ENCODE measurements around the gene SPHKAP. TPM values are rescaled to one million over a fixed set of nuclear protein-coding genes. Genes with fewer than 3 reads are reported as not detected.

SPHKAP gene
- total RNA-seq, 6 donors from 2014 or later: not detected

DNA sequence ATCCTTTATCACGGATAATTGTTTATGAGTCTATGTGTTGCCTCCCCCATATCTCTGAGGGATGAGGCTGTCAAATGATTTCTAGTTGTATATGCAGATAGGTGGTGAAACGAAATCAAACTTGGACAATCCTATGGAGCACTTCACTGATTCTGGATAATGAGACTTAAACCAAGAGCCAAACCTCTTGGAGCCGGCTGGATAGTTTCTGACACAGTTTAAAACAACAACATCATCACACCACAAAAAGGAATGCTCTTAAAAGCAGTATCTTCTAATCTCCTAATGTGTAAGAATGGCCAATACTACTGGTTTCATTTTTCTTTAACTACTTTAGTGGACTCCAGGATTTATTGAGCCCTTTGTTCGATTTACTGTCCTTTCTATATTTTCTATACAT, 36.5 kb downstream of the SPHKAP start:
- 36 to 61% methylated on average over 4 of the region's 4 CpGs for WGBS, 2 donors
- no peaks in the 10 kb centered on the region for H3K36me3 ChIP-seq
- H3K9me3 ChIP-seq: no peaks in the 10 kb centered on the region
- H3K4me3 ChIP-seq: no peak overlapping the region
- ATAC-seq (ENCODE audit: low FRiP score in 2 of 2): no peak
- no peaks in the 10 kb centered on the region for H3K27me3 ChIP-seq
- TF ChIP-seq EP300 (IDR thresholded peaks at IDR 0.05) (no peak), POLR2AphosphoS5 (IDR thresholded peaks at IDR 0.05) (no peak), POLR2A (IDR thresholded peaks at IDR 0.05) (no peak)
- TF ChIP-seq, protein P1, sequence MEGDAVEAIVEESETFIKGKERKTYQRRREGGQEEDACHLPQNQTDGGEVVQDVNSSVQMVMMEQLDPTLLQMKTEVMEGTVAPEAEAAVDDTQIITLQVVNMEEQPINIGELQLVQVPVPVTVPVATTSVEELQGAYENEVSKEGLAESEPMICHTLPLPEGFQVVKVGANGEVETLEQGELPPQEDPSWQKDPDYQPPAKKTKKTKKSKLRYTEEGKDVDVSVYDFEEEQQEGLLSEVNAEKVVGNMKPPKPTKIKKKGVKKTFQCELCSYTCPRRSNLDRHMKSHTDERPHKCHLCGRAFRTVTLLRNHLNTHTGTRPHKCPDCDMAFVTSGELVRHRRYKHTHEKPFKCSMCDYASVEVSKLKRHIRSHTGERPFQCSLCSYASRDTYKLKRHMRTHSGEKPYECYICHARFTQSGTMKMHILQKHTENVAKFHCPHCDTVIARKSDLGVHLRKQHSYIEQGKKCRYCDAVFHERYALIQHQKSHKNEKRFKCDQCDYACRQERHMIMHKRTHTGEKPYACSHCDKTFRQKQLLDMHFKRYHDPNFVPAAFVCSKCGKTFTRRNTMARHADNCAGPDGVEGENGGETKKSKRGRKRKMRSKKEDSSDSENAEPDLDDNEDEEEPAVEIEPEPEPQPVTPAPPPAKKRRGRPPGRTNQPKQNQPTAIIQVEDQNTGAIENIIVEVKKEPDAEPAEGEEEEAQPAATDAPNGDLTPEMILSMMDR (IDR thresholded peaks at IDR 0.05): no peak
- H3K27ac ChIP-seq: no peak overlapping the region
- H3K4me1 ChIP-seq: no peaks in the 10 kb centered on the region
- no peak for DNase-seq

DNA sequence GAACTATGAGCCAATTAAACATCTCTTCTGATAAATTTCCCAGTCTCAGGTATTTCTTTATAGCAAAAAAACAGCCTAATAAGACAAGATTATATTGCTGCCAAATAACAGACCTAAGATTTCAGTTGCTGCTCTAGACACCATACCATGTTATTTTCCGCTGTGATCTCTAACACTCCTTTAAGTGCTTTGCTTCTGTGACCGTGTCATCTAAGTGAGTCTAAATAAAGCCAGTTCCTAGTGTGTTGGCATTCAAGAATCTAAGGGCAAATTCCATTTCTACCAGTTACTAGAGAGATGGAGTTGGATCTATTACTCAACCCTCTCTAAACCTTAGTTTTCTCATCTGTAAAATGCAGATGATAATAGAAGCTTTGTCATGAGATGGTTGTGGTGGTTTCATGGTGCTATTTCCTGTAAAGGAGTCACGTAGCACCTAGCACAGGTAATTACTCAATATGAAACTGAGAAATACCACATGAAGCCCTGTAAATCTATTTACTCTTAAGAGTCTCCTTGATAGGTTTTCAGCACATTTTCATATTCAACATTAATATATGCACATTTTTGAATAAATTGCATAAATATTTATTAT, 40.5 kb downstream of the SPHKAP start:
- Histone ChIP-seq H3K36me3 (no peaks in the 10 kb centered on the region), H3K4me1 (no peaks in the 10 kb centered on the region), H3K4me3 (no peak overlapping the region), H3K27me3 (no peaks in the 10 kb centered on the region), H3K27ac (no peak overlapping the region), H3K9me3 (no peaks in the 10 kb centered on the region)
- 59 to 61% methylated on average over 3 of the region's 3 CpGs for WGBS, 2 donors
- no peak for ATAC-seq (ENCODE audit: low FRiP score in 2 of 2)
- TF ChIP-seq POLR2AphosphoS5 (IDR thresholded peaks at IDR 0.05): no peak
- TF ChIP-seq EP300 (IDR thresholded peaks at IDR 0.05): no peak
- no peak for DNase-seq

DNA sequence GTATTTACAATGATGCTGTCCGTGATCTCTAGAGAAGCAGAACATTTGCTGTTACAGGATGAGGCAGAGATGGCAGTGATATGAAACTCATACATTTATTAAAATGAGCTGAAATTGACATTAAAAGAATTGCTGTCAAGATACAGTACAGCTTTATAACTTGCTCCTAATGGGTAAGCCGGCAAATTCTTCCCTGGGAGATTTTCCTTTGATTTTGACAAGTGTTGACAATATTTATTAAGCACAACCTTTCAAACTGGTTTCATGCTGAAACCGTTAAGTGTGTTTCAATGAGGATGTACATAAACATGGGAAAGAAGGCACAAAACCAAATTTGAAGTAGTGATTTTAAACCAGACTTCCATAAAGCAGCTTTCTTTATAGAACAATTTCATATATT, 45.5 kb downstream of the SPHKAP start:
- Histone ChIP-seq H3K9me3 (no peaks in the 10 kb centered on the region), H3K27me3 (no peaks in the 10 kb centered on the region), H3K27ac (no peak overlapping the region), H3K4me1 (no peaks in the 10 kb centered on the region), H3K4me3 (no peak overlapping the region), H3K36me3 (no peaks in the 10 kb centered on the region)
- ATAC-seq (ENCODE audit: low FRiP score in 2 of 2) (no peak), DNase-seq (no peak)
- WGBS, 2 donors: 50 to 58% methylated on average over 3 of the region's 3 CpGs
- TF ChIP-seq EP300 (IDR thresholded peaks at IDR 0.05) (no peak), POLR2AphosphoS5 (IDR thresholded peaks at IDR 0.05) (no peak), POLR2A (IDR thresholded peaks at IDR 0.05) (no peak)
- TF ChIP-seq, protein P1 (IDR thresholded peaks at IDR 0.05): no peak

DNA sequence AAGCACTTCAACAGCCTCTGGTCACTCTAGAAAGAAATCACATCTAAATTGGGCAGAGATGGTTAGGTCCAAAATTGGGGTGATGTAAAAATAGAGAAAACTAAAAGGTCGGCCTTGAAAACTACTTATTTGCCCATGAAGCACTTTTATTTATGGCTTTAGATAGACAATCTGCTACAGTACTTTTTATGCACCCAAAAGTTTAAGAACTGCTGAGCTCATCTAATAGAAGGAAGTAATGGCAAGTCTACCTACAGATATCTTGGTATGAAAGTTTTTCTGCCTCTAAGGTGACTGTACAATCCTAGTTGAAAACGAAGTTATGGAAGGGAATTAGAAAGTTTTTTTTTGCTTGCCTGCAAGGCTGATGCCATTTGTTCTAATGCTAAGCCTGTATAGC, 46.2 kb downstream of the SPHKAP start:
- Histone ChIP-seq H3K27me3 (no peaks in the 10 kb centered on the region), H3K4me3 (no peak overlapping the region), H3K4me1 (no peaks in the 10 kb centered on the region), H3K36me3 (no peaks in the 10 kb centered on the region), H3K27ac (no peak overlapping the region), H3K9me3 (no peaks in the 10 kb centered on the region)
- TF ChIP-seq POLR2AphosphoS5 (IDR thresholded peaks at IDR 0.05) (no peak), POLR2A (IDR thresholded peaks at IDR 0.05) (no peak)
- WGBS, 2 donors: 72 to 77% methylated on average over 2 of the region's 2 CpGs
- DNase-seq: no peak
- ATAC-seq (ENCODE audit: low FRiP score in 2 of 2): no peak

DNA sequence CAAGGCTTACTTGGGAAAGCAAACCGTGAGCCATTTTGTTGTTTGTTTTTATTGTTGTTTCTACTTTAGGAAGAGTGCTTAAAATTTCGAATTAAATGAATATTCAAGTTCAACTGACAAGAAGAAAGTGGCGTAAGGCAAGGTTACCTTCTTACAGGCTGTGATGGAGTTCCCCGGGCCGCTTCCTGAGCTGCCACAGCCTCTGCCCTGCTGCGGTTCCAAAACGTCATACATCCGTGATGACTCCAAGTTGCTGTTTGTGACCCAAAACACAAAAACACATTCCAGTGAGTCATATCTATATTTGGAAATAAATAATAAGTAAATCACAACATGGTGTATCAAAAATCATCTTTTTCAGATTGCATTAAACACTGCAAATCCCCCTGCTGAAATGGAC, 49.7 kb downstream of the SPHKAP start:
- ATAC-seq (ENCODE audit: low FRiP score in 2 of 2): no peak
- Histone ChIP-seq H3K4me3 (no peak overlapping the region), H3K27me3 (no peaks in the 10 kb centered on the region), H3K4me1 (no peaks in the 10 kb centered on the region), H3K27ac (no peak overlapping the region), H3K9me3 (no peaks in the 10 kb centered on the region), H3K36me3 (no peaks in the 10 kb centered on the region)
- TF ChIP-seq EP300 (IDR thresholded peaks at IDR 0.05) (no peak), POLR2AphosphoS5 (IDR thresholded peaks at IDR 0.05) (no peak), POLR2A (IDR thresholded peaks at IDR 0.05) (no peak)
- TF ChIP-seq, protein P1 (IDR thresholded peaks at IDR 0.05): no peak
- DNase-seq: no peak
- WGBS, 2 donors: 74 to 76% methylated on average over 8 of the region's 8 CpGs

DNA sequence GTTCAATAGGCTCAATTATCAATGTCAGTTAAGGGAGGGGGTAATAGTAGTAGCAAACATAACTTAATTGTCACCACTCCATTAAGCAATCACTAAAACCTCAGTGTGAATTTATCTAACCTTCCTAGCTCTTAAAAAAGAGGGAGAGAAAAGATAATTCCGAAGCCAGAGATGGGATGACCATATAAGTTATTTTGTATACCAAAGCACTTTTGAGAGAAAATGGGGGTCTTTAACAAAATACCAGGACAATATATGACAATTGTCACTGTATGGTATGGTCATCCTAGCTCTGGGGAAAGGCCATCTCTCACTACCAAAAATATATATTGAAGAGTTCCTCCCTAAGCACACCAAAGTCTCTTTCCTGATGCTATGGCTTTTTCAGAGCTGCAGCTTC, 55.1 kb downstream of the SPHKAP start:
- Histone ChIP-seq H3K4me3 (no peak overlapping the region), H3K9me3 (no peaks in the 10 kb centered on the region), H3K27me3 (no peaks in the 10 kb centered on the region), H3K36me3 (no peaks in the 10 kb centered on the region), H3K27ac (no peak overlapping the region), H3K4me1 (no peaks in the 10 kb centered on the region)
- no peak for TF ChIP-seq POLR2AphosphoS5 (IDR thresholded peaks at IDR 0.05)
- TF ChIP-seq, protein P1 (IDR thresholded peaks at IDR 0.05): no peak
- TF ChIP-seq POLR2A (IDR thresholded peaks at IDR 0.05): no peak
- no peak for TF ChIP-seq EP300 (IDR thresholded peaks at IDR 0.05)
- ATAC-seq (ENCODE audit: low FRiP score in 2 of 2) (no peak), DNase-seq (no peak)
- WGBS, 2 donors: 47% methylated on average over 1 of the region's 1 CpG
